DMS114 treated with DMSO at 0.1 percent for 48 hours (cell line): ENCODE data around the gene LRRC42.

ENCODE experiments used
- DNase-seq: peaks from one replicate; lab custom pipeline; 2025; ENCODE audit not compliant: unreplicated experiment; lab: John Stamatoyannopoulos, UW

Gene LRRC42

GRCh38 chr1:53942127-53942957 is 3.8 kb upstream of the LRRC42 start:
- no peak for DNase-seq

GRCh38 chr1:53943090-53943489 is 3.1 kb upstream of the LRRC42 start:
- DNase-seq: no peak

- no peak for DNase-seq
These were observed 2.6 kb upstream of the LRRC42 start for GRCh38 chr1:53943490-53944043.

- DNase-seq: no peak
These were observed 1.5 kb upstream of the LRRC42 start for GRCh38 chr1:53944469-53945182.

GRCh38 chr1:53945183-53945432 is 1.0 kb upstream of the LRRC42 start:
- no peak for DNase-seq

- peak; percentile 95 for DNase-seq
These were observed 508 bp upstream of the LRRC42 start, which contains the start of gene IFT25 for GRCh38 chr1:53945433-53946251. TSS of gene IFT25 (minus strand) at chr1:53945699. CDS start at chr1:53940082, 5,617 bp downstream.

GRCh38 chr1:53947172-53947907 is 1.2 kb downstream of the LRRC42 start:
- DNase-seq: no peak

GRCh38 chr1:53948291-53948690 is 2.1 kb downstream of the LRRC42 start:
- DNase-seq: no peak

GRCh38 chr1:53949023-53949990 is 3.2 kb downstream of the LRRC42 start:
- peak; percentile 39 for DNase-seq

- no peak for DNase-seq
These were observed 5.5 kb downstream of the LRRC42 start for GRCh38 chr1:53951697-53952096.

GRCh38 chr1:53954128-53954527 is 8.0 kb downstream of the LRRC42 start:
- DNase-seq: no peak

GRCh38 chr1:53956308-53957168 is 10.4 kb downstream of the LRRC42 start:
- no peak for DNase-seq

- DNase-seq: no peak
These were observed 11.2 kb downstream of the LRRC42 start for GRCh38 chr1:53957194-53957818.

GRCh38 chr1:53959664-53960250 is 13.6 kb downstream of the LRRC42 start:
- DNase-seq: peak; percentile 32

GRCh38 chr1:53962395-53962794 is 16.2 kb downstream of the LRRC42 start:
- no peak for DNase-seq

- DNase-seq: no peak
These were observed 17.3 kb downstream of the LRRC42 start for GRCh38 chr1:53963460-53963859.

- no peak for DNase-seq
These were observed 18.0 kb downstream of the LRRC42 start for GRCh38 chr1:53964109-53964508.

- DNase-seq: no peak
These were observed 20.6 kb downstream of the LRRC42 start for GRCh38 chr1:53966794-53967193.
